ELR (cell line): ENCODE data around the gene RBM18.
A peak's percentile ranks its signal among the peaks of the same experiment; 100 is the strongest.

ENCODE experiments used
- DNase-seq: peaks from one replicate; pipeline ENCODE4 v3.0.0-alpha.2; 2015; ENCODE audit warnings: low read depth

The RBM18 gene

DNA sequence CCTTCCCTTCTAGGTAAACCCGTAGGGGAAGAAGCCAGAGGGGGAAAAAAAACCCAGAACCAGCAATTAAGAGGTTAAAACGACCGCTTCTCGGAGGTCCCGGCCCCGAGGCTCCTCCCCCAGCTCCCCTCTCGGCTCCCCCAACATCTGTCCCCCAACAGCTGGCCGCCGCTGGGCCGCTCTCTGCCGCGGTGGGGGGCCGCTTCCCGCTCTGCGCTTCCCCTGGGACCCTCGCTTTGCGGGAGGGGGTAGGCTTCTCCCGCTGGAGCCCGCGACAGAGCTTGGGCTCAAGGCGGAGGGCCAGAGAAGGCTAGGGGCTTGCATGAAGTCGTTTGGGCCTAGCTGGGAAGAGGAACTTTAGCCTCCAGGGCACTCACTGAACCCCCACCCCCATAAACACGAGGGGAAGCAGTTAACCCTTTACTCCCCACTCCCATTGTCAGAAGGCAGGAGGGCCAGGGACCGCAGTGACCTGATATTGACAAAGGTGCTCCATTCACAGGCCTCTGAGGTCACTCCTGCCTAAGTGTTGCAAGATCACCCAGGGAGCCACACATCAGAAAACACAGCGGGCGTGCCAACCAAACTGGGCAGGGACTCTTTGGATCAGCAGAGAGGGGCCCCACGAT lies 43.3 kb downstream of the RBM18 start:
- DNase-seq = no peak

- no peak for DNase-seq
Measured at GRCh38 chr9:122220673-122221182, 43.9 kb downstream of the RBM18 start.

GRCh38 chr9:122219856-122220672 lies 44.6 kb downstream of the RBM18 start:
- no peak for DNase-seq

GRCh38 chr9:122218935-122219855 lies 45.4 kb downstream of the RBM18 start:
- DNase-seq = no peak

- peak; percentile 32 for DNase-seq
Measured at GRCh38 chr9:122218071-122218934, 46.3 kb downstream of the RBM18 start.

- DNase-seq = no peak
Measured at GRCh38 chr9:122217640-122218039, 47.0 kb downstream of the RBM18 start.

DNA sequence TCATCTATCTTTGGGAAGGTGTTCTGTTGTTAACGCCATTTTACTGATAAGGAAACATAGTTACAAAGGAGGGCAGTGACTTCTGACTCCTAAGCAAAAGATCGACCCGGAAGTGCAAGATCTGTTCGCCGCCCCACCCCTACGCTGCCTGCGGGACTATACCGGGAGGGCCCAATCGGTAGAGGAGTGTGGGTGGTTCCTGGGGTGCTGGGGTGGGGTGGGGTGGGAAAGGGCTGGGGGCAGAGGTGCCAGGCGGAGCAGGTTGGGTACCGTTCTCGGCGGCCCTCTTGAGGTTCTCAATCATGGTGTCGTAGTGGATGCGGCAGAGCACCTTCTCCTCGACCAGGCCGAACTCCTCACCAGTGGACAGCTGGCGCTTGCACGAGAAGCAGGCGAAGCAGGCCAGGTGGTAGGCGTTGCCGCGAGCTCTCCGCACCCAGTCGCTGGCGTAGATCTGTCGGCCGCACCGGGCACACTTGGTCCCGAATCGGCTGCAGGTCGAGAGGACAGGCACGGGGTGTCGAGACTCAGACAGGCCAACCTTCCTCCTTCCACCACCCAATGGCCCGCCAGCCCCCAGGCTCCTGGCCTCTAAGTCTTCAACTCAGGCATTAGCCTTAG lies 47.7 kb downstream of the RBM18 start:
- no peak for DNase-seq

- DNase-seq = no peak
Measured at GRCh38 chr9:122216138-122216797, 48.4 kb downstream of the RBM18 start.

- no peak for DNase-seq
Measured at GRCh38 chr9:122215663-122216062, 49.0 kb downstream of the RBM18 start.

GRCh38 chr9:122214507-122214906 lies 50.1 kb downstream of the RBM18 start:
- no peak for DNase-seq

- peak; percentile 24 for DNase-seq
Measured at GRCh38 chr9:122213589-122214413, 50.8 kb downstream of the RBM18 start.

DNA sequence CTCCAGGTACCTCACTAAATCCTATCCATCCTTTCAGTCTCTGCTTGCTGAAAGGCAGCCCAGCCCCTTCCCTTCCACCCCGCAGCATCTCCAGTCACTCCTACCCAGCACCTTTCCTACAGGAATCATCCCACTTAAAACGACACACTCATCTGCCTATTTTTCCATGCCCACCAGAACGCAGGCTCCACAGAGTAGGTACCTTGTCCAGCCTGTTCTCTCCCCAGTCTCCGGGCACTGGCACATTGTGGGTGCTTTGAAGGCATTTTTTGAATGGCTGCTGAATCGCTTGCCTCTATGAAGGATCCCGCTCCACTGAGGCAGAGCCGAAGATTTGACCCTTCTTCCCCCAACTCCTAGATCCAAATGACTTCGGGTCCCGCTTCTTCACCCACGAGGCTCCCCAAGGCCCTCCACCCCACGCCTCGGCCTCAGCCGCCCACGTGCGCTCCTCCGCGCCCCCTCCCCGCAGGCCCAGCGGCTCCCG lies 51.5 kb downstream of the RBM18 start:
- no peak for DNase-seq

DNA sequence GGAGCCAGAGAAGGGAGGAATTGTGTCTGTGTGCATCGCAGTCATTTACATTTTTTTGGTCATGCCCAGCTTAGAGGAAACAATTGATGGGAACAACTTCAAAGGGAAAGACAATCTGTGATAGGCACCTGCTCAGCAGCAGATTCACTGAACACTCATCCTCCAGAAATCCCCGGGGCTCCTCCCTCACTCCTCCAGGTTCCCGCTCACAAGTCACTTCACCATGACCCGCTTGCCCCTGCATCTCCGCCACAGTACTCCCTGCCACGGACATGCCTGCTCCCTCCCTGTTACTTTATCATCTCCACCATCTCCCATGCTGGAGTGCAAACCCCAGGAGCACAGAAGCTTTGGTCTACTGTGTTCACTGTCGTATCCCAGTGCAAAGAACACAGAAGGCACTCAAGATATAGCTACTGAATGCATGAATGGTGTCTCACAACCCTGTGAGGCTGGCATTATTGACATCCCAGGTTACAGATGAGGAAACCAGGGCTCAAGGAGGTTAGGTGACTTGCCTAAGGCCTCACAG lies 52.1 kb downstream of the RBM18 start:
- no peak for DNase-seq

DNA sequence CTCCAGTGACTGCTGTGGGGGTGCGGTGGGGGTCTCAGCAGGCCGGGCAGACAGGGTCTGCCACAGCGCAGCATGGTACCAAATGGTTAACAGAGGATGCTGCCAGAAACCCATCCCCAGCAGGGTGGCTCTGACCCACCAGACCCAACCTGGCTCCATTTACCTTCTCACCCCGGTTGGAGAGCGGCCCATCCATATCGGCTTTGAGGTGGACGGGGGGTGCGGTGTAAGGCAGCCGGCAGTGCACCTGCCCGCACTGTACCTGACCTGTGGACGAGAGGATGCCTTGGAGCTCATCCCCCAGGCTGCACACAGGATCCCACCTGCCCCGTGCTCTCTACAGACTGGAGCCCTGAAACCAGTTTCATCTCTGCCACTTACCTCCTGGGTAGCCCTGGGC lies 55.2 kb downstream of the RBM18 start:
- no peak for DNase-seq

DNA sequence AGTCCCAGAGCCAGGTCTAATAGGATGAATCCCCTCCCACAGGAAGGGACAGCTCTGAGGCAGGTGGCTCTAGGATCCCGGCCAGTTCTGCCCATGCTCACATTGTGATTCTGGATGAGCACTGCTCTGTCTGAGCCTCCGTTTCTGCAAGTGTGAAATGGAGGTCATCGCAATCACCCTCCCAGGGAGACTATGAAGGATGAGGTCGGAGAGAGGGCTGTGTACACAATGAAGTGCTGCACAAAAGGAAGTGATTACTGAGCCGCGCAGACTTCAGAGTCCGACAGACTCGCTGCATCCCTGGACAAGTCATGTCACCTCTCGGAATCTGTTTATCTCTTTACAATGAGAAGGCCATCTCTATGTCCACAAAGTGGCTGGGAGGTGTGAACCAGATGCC lies 57.5 kb downstream of the RBM18 start:
- DNase-seq = no peak

DNA sequence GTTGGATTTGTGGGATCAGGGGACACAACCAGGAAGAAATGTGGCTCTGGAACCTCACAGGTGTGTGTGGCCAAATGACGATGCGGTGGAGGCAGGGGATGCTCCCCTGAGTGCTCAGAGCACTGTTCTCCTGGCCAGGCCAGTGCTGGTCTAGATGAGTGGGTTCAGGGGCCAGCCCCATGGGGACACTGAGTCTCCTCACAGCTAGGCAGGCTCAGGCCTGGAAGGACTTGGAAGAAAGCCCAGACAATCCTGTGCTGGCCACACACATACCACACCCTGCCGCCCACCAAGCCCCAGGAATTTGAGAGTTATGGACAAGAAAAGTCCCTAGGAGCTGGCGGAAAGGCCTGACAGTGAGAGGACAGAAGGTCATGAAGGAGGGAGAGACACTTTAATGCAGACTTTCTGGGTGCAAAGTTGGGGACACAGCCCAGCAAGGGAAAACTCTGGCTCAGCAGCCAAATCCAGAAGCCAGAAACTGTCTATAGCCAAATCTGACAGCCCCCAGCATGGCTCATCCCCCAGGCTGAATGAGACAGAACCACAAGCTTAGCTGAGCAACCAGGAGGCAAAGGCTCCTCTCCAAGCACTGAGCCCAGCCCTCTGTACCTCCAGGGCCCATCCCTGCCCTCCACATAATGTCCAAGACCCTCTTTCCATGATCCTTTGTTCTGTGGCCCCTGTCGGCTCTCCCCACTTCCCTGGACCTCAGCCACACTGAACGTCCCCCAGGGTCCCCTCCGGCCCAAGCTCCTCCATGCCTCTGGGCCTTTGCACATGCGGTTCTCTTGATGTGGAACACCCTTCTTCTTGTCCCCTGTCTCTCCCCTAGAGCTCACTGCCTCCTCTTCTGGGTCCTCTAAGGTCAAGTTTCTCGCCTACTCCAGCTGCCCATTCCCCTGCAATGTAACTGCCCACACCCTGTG lies 58.3 kb downstream of the RBM18 start:
- DNase-seq = peak; percentile 55

- DNase-seq = no peak
Measured at GRCh38 chr9:122205176-122205575, 59.5 kb downstream of the RBM18 start.

- no peak for DNase-seq
Measured at GRCh38 chr9:122204491-122204890, 60.1 kb downstream of the RBM18 start.
